ENCODE results near the gene CRTC1. TPM values are rescaled to one million over a fixed set of nuclear protein-coding genes. Genes with fewer than 3 reads are reported as not detected.

Gene CRTC1
- total RNA-seq, 2 donors from 2014 or later = 9.3 to 15.7 TPM

GRCh38 chr19:18759304-18759994 is 76.0 kb downstream of the CRTC1 start:
- intact Hi-C loops (cut with DNase I) = no loop called here
- no peak for DNase-seq (ENCODE audit: low spot score)

- intact Hi-C loops (cut with DNase I) = no loop called here
- no peak for DNase-seq (ENCODE audit: low spot score)
Observed at GRCh38 chr19:18759995-18760426, 76.5 kb downstream of the CRTC1 start.

GRCh38 chr19:18760440-18761383 is 77.2 kb downstream of the CRTC1 start:
- DNase-seq (ENCODE audit: low spot score) = no peak
- intact Hi-C loops (cut with DNase I) = no loop called here

GRCh38 chr19:18761531-18762110 is 78.1 kb downstream of the CRTC1 start:
- DNase-seq (ENCODE audit: low spot score) = no peak
- intact Hi-C loops (cut with DNase I) = no loop called here

- DNase-seq (ENCODE audit: low spot score) = no peak
- intact Hi-C loops (cut with DNase I) = no loop called here
Observed at GRCh38 chr19:18762125-18763023, 78.9 kb downstream of the CRTC1 start.

- DNase-seq (ENCODE audit: low spot score) = no peak
- intact Hi-C loops (cut with DNase I) = loop anchor here in 1 of 2 donors (1.0 kb wide), 1 partner anchor 26 kb away; no protein-coding TSS in a partner anchor
Observed at GRCh38 chr19:18763674-18764590, 80.5 kb downstream of the CRTC1 start.

- DNase-seq (ENCODE audit: low spot score) = no peak
- intact Hi-C loops (cut with DNase I) = loop anchor here in 1 of 2 donors (1.0 kb wide), 1 partner anchor 26 kb away; no protein-coding TSS in a partner anchor
Observed at GRCh38 chr19:18764591-18765051, 81.1 kb downstream of the CRTC1 start.

GRCh38 chr19:18765224-18765623 is 81.7 kb downstream of the CRTC1 start:
- DNase-seq (ENCODE audit: low spot score) = no peak
- intact Hi-C loops (cut with DNase I) = no loop called here

- DNase-seq (ENCODE audit: low spot score) = no peak
- intact Hi-C loops (cut with DNase I) = no loop called here
Observed at GRCh38 chr19:18768046-18768771, 84.7 kb downstream of the CRTC1 start.

GRCh38 chr19:18768997-18769891 is 85.8 kb downstream of the CRTC1 start:
- no peak for DNase-seq (ENCODE audit: low spot score)
- intact Hi-C loops (cut with DNase I) = no loop called here

GRCh38 chr19:18769989-18770528 is 86.6 kb downstream of the CRTC1 start:
- intact Hi-C loops (cut with DNase I) = no loop called here
- DNase-seq (ENCODE audit: low spot score) = no peak

- intact Hi-C loops (cut with DNase I) = no loop called here
- DNase-seq (ENCODE audit: low spot score) = no peak
Observed at GRCh38 chr19:18770663-18771327, 87.3 kb downstream of the CRTC1 start.

GRCh38 chr19:18771328-18772242 is 88.1 kb downstream of the CRTC1 start:
- peak; percentile 76 for DNase-seq (ENCODE audit: low spot score)
- intact Hi-C loops (cut with DNase I) = loop anchor here in 1 of 2 donors (1.0 kb wide), 1 partner anchor 29 kb away; no protein-coding TSS in a partner anchor
